MCF 10A (cell line): Measurements from ENCODE around the gene SEMA3C. TPM values are rescaled to one million over a fixed set of nuclear protein-coding genes. Genes with fewer than 3 reads are reported as not detected.

Experiments used
- BruUV-seq: library from RNA; stranded (reverse); fragments of 400-500 nt; replicated peaks from 2 replicates; lab custom pipeline; 2021; lab: Mats Ljungman, UMichigan
- CTCF ChIA-PET: fragments of 300-600 bp; sonication (Branson Sonifier 250); formaldehyde crosslinking; extraction: SDS; loops from one replicate; lab custom pipeline; 2021; ENCODE audit warnings: antibody characterized with exemption, inconsistent platforms; lab: Yijun Ruan, JAX
- POLR2A ChIA-PET: fragments of 300-600, 350-650 bp; sonication (Branson Sonifier 250); formaldehyde crosslinking; extraction: SDS; loops from one replicate; lab custom pipeline; 2020; ENCODE audit warnings: antibody characterized with exemption, inconsistent platforms; lab: Yijun Ruan, JAX
- DNase-seq: peaks from one replicate; pipeline ENCODE4 v3.0.0-alpha.2; 2018; ENCODE audit not compliant: unreplicated experiment
- H3K27ac Mint-ChIP-seq: one replicate; pipeline ENCODE4 v1.8.0; 2022; ENCODE audit warnings: mild to moderate bottlenecking, low read depth, mixed read lengths; ENCODE audit not compliant: unreplicated experiment
- H3K27me3 Mint-ChIP-seq: one replicate; pipeline ENCODE4 v1.8.0; 2022; ENCODE audit warnings: mixed read lengths; ENCODE audit not compliant: insufficient read depth, unreplicated experiment
- H3K36me3 Mint-ChIP-seq: one replicate; pipeline ENCODE4 v1.8.0; 2022; ENCODE audit warnings: mild to moderate bottlenecking, moderate library complexity, mixed read lengths; ENCODE audit not compliant: insufficient read depth, unreplicated experiment
- H3K4me1 Mint-ChIP-seq: one replicate; pipeline ENCODE4 v1.8.0; 2022; ENCODE audit warnings: mixed read lengths; ENCODE audit not compliant: insufficient read depth, unreplicated experiment
- H3K4me3 Mint-ChIP-seq: one replicate; pipeline ENCODE4 v1.8.0; 2022; ENCODE audit warnings: mild to moderate bottlenecking, moderate library complexity, mixed read lengths; ENCODE audit not compliant: unreplicated experiment
- H3K9me3 Mint-ChIP-seq: one replicate; pipeline ENCODE4 v1.8.0; 2022; ENCODE audit warnings: mixed read lengths; ENCODE audit not compliant: unreplicated experiment
- CTCF ChIP-seq: fragments of 200-600 bp; IDR thresholded peaks from one replicate; pipeline ENCODE4 v1.8.0; 2022; ENCODE audit warnings: antibody characterized with exemption, mild to moderate bottlenecking; ENCODE audit not compliant: unreplicated experiment
- intact Hi-C: fragments of 100-400 bp; cut with micrococcal nuclease; formaldehyde crosslinking; loops from 2 replicates; pipeline ENCODE4 v1.14.1; 2022
- total RNA-seq: library from RNA; stranded (reverse); gene quantifications from 2 replicates; pipeline ENCODE4 v1.2.3, GENCODE V29; 2022

SEMA3C gene
- total RNA-seq, 1 experiment from 2014 or later: 140 TPM

- H3K36me3 Mint-ChIP-seq: peaks cover 27% of the 10 kb centered on the region
- intact Hi-C loops: no loop called here
- no peaks in the 10 kb centered on the region for H3K9me3 Mint-ChIP-seq
- H3K27me3 Mint-ChIP-seq: no peaks in the 10 kb centered on the region
- CTCF ChIA-PET: interaction anchor here (0.5 to 1.2 kb wide), 2 partner anchors 12 to 241 kb away, joined by 3 to 4 read pairs; no protein-coding TSS in a partner anchor
- peak; percentile 55 for DNase-seq
- peak overlapping the region; percentile 62 for H3K27ac Mint-ChIP-seq
- H3K4me1 Mint-ChIP-seq: peaks cover 39% of the 10 kb centered on the region
- H3K4me3 Mint-ChIP-seq: peak overlapping the region; percentile 16
- TF ChIP-seq CTCF: no peak
- no TSS peak for BruUV-seq
- POLR2A ChIA-PET: interaction anchor here (0.6 to 3.2 kb wide), 8 partner anchors 9 to 88 kb away, joined by 3 to 16 read pairs (median 4); partner anchors contain the start of gene SEMA3C
Observed at GRCh38 chr7:80830584-80831285, 88.1 kb downstream of the SEMA3C start.

GRCh38 chr7:80830010-80830409, 88.8 kb downstream of the SEMA3C start:
- ChIA-PET POLR2A (interaction anchor here (0.7 to 3.2 kb wide), 7 partner anchors 10 to 183 kb away, joined by 3 to 16 read pairs (median 4); no protein-coding TSS in a partner anchor), CTCF (interaction anchor here (1.1 to 1.3 kb wide), 3 partner anchors 13 to 403 kb away, joined by 4 to 5 read pairs (median 4); no protein-coding TSS in a partner anchor)
- Mint-ChIP-seq H3K27ac (peak overlapping the region; percentile 62), H3K4me3 (peak overlapping the region; percentile 16), H3K4me1 (peaks cover 42% of the 10 kb centered on the region), H3K9me3 (no peaks in the 10 kb centered on the region), H3K27me3 (no peaks in the 10 kb centered on the region), H3K36me3 (peaks cover 23% of the 10 kb centered on the region)
- DNase-seq: no peak
- BruUV-seq: no TSS peak
- intact Hi-C loops: no loop called here
- no peak for TF ChIP-seq CTCF

- ChIA-PET CTCF (interaction anchor here (1.1 to 1.3 kb wide), 3 partner anchors 14 to 403 kb away, joined by 4 to 5 read pairs (median 4); no protein-coding TSS in a partner anchor), POLR2A (interaction anchor here (0.7 to 3.2 kb wide), 7 partner anchors 10 to 244 kb away, joined by 3 to 16 read pairs (median 5); partner anchors contain the start of gene SEMA3C)
- no peak for TF ChIP-seq CTCF
- Mint-ChIP-seq H3K9me3 (no peaks in the 10 kb centered on the region), H3K4me1 (peaks cover 42% of the 10 kb centered on the region), H3K27me3 (no peaks in the 10 kb centered on the region), H3K4me3 (no peak overlapping the region), H3K27ac (peak overlapping the region; percentile 62), H3K36me3 (peaks cover 24% of the 10 kb centered on the region)
- intact Hi-C loops: loop anchor here (5.0 kb wide), 1 partner anchor 88 kb away; the partner anchor contains the start of gene SEMA3C
- DNase-seq: peak; percentile 58
- BruUV-seq: no TSS peak
Observed at GRCh38 chr7:80829527-80829926, 89.3 kb downstream of the SEMA3C start.

- ChIA-PET CTCF (interaction anchor here (0.6 kb wide), 1 partner anchor 791 kb away, joined by 3 read pairs; no protein-coding TSS in a partner anchor), POLR2A (interaction anchor here (0.7 to 2.6 kb wide), 12 partner anchors 11 to 186 kb away, joined by 3 to 20 read pairs (median 4); partner anchors contain the start of gene SEMA3C)
- Mint-ChIP-seq H3K27me3 (no peaks in the 10 kb centered on the region), H3K27ac (no peak overlapping the region), H3K4me1 (peaks cover 43% of the 10 kb centered on the region), H3K4me3 (no peak overlapping the region), H3K9me3 (no peaks in the 10 kb centered on the region), H3K36me3 (peaks cover 20% of the 10 kb centered on the region)
- no peak for TF ChIP-seq CTCF
- peak; percentile 55 for DNase-seq
- intact Hi-C loops: loop anchor here (5.0 kb wide), 1 partner anchor 90 kb away; the partner anchor contains the start of gene SEMA3C
- BruUV-seq: no TSS peak
Observed at GRCh38 chr7:80827239-80827633, 91.6 kb downstream of the SEMA3C start.
